Myocyte (in vitro differentiated cells): ENCODE data around the gene SERPINF2. TPM values are rescaled to one million over a fixed set of nuclear protein-coding genes. Genes with fewer than 3 reads are reported as not detected.
"Not testable (repeated sequence)": the region's sequence is repeated elsewhere in the genome, so short reads cannot be mapped to it uniquely, and the experiment has no call there.

Experiments
- DNase-seq: peaks from one replicate; pipeline ENCODE4 v3.0.0-alpha.2; 2012; ENCODE audit warnings: low read depth
- total RNA-seq: library from RNA; depleted of rRNA; stranded (reverse); fragments of >200 nt; gene quantifications from 2 replicates; pipeline ENCODE4 v1.2.3, GENCODE V29; 2014

The SERPINF2 gene
- total RNA-seq, 1 donor from 2014 or later = 0.67 TPM

DNA sequence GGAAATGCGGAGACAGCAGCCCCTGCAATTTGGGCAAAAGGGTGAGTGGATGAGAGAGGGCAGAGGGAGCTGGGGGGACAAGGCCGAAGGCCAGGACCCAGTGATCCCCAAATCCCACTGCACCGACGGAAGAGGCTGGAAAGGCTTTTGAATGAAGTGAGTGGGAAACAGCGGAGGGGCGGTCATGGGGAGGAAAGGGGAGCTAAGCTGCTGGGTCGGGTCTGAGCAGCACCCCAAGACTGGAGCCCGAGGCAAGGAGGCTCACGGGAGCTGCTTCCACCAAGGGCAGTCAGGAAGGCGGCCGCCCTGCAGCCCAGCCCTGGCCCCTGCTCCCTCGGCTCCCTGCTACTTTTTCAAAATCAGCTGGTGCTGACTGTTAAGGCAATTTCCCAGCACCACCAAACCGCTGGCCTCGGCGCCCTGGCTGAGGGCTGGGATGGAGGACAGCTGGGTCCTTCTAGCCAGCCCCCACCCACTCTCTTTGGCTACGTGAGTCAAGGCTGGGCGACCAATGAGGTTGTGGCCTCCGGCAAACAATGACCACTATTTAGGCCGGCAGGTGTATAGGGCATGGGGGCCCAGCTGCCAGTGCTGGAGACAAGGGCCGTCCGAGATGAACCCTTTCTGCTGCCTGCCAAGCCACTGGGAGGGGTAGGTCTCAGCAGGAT lies 19.7 kb downstream of the SERPINF2 start:
- peak; percentile 99 for DNase-seq

DNA sequence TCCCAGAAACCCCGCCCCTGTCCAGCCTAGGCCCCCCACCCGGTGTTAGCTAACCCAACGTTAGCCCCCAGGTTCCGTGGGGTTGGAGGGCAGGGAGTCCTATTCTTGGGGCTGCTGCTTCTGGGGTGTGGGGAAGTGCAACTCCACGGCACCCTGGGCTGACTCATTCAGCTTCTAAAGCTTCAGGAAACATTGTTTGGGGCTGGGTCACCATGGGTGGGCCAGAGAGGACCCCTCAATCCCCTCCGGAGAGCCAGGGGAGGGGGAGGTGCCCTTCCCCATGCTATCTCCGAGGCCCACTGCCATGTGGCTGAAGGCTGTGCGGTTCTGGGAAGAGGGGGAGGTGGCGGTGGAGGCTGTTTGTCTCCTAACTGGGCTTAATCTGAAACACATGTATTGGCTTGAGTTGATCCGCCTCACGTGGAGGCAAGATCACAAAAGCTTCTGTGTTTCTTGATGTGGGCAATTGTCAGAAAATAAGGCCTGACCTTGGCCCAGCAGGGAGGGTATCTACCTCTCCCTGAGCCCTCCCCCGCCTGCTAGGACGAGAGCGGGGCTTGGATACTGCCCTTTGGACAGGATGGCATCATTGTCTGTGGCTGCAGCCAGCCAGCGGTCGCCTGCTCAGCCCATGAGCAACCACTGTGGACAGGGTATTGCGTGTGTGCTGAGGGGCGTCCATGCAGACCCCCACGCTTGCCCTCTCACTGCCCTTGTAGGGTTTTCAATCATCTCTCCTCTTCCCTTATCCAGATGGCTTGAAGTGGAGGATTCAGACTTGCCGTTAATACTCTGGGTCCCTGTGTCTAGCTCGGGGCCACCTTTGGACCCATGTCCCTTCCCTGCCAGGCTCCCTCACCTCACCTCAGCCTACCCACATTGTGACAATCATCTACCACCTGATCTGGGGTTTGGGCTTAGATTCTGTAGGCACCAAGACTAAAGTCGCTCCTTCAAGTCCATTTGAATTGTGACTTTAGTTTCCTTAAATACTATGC lies 20.5 kb downstream of the SERPINF2 start:
- DNase-seq = peak; percentile 90

DNA sequence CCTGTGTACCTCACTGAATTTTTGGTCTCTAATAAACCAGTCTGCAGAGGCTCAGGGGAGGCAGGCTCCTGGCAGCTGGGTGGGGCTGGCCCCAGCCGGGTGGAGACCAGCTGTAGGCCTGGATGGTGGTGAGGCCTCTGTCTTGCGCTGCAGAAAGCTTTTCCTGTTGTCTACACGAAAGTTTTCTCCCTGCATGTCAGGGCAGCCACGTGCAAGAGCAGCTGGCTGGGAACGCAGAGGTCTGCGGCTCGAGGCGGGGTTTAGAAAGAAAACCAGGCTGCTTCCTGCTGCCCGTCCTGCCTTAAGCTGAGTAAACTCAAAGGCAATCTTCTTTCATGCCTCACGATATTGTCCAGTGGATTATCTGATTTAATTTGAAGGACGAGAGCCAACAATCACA lies 21.6 kb downstream of the SERPINF2 start:
- DNase-seq = peak; percentile 98

DNA sequence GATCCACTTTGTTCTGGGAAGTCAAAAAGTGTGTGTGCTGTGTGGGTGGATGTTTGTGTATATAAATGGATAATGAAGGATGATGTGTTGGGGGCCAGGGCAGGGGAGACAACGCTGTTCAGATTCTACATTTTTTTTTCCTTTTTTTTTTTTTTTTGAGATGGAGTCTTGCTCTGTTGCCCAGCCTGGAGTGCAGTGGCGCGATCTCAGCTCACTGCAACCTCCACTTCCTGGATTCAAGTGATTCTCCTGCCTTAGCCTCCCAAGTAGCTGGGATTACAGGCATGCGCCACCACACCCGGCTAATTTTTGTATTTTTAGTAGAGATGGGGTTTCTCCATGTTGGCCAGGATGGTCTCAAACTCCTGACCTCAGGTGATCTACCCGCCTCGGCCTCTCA lies 22.0 kb downstream of the SERPINF2 start:
- not testable (repeated sequence) for DNase-seq

DNA sequence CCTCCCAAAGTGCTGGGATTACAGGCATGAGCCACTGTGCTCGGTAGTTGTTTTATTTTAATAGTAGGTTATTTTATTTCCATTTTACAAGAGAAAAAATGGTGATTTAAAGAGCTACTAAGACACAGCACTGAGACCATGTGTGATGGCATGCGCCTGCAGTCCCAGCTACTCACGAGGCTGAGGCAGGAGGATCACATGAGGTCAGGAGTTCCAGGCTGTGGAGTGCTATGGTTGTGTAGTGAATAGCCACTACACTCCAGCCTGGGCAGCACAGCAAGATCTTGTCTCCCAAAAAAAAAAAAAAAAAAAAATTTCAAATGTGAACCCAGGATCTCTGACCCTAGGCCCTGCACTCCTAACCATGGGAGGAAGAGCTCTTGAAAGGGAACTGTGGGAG lies 22.9 kb downstream of the SERPINF2 start:
- DNase-seq = no peak

DNA sequence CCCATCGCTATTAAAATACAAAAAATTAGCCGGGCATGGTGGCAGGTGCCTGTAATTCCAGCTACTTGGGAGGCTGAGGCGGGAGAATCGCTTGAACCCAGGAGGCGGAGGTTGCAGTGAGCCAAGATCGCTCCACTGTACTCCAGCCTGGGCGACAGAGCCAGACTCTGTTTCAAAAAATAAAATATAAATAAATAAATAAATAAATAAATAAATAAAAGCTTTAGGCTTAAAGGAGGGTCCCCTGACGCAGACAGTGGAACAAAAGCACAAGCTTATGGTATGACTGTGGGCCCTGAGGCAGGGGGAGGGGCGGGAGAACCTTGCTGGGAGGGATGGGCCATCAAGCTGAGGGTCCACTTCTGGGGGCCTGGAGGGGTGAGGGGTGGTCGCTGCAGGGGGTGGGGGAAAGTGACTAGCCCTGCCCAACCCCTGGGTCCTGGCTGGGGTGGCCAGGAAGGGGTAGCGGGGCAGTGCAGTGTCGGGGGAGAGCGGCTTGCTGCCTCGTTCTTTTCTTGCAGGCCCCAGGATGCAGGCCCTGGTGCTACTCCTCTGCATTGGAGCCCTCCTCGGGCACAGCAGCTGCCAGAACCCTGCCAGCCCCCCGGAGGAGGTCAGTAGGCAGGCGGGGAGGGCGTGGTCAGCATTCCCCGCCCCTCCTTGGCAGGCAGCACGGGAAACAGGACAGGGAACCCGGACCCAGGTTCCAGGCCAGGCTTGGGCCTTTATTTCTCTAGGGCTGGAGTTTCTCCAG lies 23.9 kb downstream of the SERPINF2 start:
- DNase-seq = peak; percentile 80

DNA sequence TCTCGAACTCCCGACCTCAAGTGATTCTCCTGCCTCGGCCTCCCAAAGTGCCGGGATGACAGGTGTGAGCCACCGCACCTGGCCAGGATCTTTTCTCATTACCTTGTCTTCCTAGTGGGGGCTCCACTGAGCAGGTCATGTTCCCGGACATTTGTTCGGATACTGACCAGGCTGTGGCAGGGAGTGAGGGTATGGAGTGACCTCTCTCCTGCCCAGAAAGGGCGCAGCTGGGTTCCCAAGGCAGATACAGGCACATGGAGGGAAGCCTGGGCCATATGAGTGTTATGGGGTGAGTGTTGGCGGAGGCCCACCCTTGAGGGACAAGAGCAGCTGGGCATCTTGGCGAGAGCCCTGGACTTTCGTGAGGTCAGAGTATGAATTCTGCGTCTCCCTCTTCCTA lies 24.7 kb downstream of the SERPINF2 start:
- DNase-seq = peak; percentile 85

DNA sequence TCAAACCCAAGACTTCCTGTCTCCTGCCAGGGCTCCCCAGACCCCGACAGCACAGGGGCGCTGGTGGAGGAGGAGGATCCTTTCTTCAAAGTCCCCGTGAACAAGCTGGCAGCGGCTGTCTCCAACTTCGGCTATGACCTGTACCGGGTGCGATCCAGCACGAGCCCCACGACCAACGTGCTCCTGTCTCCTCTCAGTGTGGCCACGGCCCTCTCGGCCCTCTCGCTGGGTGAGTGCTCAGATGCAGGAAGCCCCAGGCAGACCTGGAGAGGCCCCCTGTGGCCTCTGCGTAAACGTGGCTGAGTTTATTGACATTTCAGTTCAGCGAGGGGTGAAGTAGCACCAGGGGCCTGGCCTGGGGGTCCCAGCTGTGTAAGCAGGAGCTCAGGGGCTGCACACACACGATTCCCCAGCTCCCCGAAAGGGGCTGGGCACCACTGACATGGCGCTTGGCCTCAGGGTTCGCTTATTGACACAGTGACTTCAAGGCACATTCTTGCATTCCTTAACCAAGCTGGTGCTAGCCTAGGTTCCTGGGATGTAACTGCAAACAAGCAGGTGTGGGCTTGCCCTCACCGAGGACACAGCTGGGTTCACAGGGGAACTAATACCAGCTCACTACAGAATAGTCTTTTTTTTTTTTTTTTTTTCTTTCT lies 27.3 kb downstream of the SERPINF2 start:
- no peak for DNase-seq

DNA sequence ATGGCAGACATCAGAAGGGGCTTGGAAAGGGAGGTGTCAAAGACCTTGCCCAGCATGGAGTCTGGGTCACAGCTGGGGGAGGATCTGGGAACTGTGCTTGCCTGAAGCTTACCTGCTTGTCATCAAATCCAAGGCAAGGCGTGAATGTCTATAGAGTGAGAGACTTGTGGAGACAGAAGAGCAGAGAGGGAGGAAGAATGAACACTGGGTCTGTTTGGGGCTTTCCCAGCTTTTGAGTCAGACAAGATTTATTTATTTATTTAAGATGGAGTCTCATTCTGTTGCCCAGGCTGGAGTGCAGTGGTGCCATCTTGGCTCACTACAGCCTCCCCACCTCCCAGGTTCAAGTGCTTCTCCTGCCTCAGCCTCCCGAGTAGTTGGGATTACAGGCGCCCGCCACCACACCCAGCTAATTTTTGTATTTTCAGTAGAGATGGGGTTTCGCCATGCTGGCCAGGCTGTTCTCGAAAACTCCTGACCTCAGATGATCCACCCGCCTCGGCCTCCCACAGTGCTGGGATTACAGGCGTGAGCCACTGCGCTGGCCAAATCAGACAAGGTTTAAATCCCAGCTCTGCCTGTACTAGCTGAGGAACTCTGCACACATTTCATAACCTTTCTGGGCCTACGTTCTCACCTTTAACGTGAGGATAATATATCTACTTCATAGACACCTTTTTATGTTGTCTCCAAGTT lies 30.5 kb downstream of the SERPINF2 start:
- DNase-seq = not testable (repeated sequence)

DNA sequence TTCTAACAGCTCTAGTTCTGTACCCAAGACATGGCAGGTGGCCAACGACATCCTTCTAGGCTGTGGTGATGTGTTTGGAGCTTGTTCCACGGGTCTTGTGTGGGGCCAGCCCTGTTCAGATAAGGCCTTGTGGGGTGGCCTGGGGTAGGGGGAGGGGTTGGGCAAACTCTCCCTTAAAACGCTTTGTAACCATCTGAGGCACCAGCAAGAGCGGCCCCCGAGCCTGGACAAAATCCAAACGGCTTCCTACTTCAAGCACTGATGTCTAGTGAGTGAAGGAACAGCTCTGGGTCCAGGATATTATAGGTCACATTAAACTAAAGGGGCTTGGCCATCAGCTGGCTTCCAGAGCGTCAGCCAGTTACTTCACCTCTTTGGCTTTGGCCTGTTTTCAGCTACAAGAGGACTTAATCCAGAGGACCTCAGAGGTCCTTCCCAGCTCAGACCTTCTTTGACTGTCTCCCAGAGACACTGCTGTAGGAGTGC lies 31.1 kb downstream of the SERPINF2 start:
- DNase-seq = no peak

DNA sequence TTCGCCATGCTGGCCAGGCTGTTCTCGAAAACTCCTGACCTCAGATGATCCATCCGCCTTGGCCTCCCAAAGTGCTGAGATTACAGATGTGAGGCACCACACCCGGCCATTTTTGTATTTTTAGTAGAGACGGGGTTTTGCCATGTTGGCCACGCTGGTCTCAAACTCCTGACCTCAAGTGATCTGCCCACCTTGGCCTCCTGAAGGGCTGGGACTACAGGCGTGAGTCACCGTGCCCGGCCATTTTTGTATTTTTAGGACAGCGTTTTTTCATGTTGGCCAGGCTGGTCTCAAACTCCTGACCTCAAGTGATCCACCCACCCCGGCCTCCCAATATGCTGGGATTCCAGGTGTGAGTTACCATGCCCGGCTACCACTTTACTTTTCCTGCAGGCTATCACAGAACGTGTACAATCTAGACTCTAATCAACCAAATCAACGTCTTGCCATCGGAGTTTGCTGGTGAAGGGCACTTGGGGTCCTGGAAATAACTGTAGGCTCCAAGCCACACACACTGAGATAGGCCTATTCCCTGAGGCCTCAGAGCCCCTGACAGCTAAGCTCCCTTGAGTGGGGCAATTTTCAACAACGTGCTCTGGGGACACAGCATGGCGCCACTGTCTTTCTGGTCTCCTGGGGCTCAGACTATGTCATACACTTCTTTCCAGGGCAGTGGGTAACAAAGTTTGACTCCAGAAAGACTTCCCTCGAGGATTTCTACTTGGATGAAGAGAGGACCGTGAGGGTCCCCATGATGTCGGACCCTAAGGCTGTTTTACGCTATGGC lies 31.9 kb downstream of the SERPINF2 start:
- DNase-seq = no peak

DNA sequence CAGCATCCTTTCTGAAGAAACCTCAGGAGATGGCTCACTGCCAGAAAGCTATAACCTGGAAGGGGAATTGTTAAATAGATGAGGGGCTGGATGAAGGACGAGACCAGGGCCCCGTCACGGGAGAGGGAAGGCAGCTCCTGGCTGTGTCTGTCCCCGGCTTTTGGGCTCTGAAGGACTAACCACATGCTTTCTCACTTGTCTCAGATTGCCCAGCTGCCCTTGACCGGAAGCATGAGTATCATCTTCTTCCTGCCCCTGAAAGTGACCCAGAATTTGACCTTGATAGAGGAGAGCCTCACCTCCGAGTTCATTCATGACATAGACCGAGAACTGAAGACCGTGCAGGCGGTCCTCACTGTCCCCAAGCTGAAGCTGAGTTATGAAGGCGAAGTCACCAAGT lies 33.7 kb downstream of the SERPINF2 start:
- no peak for DNase-seq

DNA sequence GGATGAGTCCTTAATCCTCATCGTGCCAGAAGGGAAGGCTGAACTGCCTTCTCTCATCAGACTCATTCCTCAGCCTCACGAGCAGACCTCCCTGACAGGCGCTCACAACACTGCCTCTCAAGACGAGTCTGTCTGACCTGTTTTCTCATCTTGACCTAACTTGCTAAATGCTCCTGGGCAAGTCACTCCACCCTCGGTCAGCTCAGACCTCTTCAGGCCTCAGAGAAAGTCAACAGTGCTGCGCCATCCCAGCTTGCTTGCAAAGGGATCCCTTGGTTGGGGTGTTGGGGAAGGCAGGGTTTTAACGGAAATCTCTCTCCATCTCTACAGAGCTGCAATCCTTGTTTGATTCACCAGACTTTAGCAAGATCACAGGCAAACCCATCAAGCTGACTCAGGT lies 34.2 kb downstream of the SERPINF2 start:
- no peak for DNase-seq

DNA sequence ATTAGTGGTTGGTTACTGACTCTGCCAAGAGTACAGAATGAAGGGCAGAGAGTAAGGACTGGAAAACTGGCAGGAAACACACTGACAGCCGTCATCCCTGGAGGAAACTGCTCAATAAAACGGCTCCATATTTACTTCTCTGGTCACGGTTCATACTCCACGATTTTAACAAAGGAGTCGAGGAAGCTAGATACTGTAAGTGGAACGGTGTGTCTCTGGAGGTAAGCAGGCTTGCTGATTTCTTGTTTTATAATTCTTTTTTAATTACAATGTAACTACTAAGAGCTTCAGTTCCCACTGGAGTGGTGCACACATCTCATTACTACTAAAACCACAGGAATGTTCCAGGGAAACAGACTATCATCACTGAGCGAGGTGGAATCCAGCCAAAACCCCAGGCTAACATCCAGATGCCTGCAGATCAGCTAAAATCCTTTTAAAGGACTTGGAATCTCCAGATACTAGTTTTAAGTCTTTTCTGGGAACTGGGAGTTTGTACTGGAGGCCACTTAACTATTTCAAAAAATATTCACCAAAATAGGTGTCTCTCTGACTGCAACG lies 37.0 kb downstream of the SERPINF2 start:
- peak; percentile 95 for DNase-seq

DNA sequence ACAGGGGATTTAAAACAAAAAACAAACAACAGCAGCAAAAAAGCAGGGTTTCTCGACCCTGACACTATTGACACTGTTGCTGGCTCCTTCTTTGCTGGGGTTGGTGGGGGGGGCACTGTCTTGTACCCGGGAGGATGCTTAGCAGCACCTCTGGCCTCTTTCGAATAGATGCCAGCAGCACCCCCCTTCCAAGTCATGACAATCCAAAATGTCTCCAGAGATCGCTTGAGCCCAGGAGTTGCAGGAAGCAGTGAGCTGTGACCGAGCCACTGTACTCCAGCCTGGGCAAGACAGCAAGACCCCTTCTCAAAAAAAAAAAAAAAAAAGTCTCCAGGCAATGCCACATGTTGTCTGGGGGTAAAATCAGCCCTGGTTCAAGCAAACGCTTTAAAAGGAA lies 39.5 kb downstream of the SERPINF2 start:
- no peak for DNase-seq

DNA sequence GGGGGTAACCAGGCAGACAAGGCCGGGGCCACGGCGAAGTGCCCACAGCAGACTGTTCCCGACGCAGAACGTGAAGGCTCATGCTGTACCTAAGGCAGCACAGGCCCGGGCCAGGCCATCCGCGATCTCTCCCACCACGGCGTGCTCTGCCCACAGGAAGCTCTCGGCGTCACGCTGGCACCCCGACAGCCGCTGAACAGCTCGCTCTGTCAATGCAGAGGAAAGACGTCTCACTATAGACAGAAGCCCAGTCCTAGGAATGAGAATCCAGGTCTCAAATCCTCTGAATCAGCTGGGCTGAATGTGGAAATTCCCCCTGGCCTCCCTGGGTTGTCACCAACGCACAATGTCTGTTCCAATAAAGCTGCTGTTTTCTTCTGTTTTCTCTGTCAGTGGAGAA lies 40.6 kb downstream of the SERPINF2 start:
- DNase-seq = peak; percentile 54

DNA sequence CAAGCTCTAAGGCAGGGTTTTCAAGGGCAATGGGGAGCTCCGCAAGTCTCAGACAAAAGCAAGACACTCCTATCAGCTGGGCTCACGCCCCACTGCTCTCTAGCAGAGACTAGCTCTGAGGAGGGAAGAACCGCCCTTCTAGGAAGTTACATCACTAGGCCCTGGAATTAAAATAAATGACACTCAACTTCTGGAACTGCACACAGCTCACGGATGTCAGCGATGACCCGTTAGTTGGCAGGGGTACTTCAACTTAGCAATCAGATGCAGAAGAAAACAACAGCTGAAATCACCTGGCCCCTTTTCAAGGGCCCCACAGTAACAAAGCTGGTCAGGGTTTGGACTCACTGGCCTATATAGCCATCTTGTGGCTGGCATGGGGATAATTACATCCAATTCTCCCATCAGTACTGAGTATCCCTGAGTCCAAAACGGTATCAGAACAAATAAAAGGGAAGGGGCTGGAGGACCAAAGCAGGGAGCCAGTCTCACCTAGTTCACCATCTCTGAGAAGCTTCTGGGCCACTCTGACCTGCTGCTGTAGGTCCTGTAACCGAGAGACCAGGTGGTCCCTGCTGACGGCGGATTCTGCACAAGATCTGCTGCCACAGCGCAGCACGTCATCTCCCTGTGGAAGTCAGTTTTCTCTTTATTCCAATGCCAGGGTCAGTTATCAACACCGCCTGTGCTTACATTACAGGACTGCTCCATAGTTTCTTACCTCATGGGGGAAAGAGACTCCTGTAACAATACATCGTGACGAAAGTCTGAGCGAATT lies 41.4 kb downstream of the SERPINF2 start:
- DNase-seq = peak; percentile 98

DNA sequence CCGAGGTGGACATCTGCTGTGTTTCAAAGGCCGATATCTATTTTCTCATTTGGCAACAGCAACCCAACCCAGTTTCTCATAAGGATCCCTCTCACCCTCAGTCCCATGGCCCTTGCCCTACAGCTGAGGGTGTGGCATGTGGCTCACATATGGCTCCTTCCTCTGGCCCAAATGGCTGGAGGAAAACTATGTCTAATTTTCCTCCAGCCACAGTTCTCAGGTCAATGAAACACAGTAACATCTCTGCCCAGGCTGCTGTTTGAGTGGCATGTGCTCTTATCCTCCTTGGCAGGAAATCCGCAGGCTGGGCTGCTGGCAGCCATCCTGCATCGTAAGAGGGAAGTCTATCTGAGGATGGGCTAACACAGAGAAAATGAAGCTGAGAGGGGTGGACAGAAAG lies 43.3 kb downstream of the SERPINF2 start:
- no peak for DNase-seq
